SHP77 treated with DMSO at 0.1 percent for 48 hours (cell line): Measurements from ENCODE around the gene JAZF1.

Experiments used
- DNase-seq: peaks from one replicate; lab custom pipeline; 2025; lab: John Stamatoyannopoulos, UW

Gene JAZF1

GRCh38 chr7:27967639-27968038 lies 213.0 kb downstream of the JAZF1 start:
- DNase-seq = no peak

GRCh38 chr7:27966219-27966780 lies 214.3 kb downstream of the JAZF1 start:
- no peak for DNase-seq

- DNase-seq = no peak
Observed at GRCh38 chr7:27965650-27966049, 214.9 kb downstream of the JAZF1 start.

- no peak for DNase-seq
Observed at GRCh38 chr7:27964820-27965219, 215.8 kb downstream of the JAZF1 start.

- no peak for DNase-seq
Observed at GRCh38 chr7:27963056-27963455, 217.5 kb downstream of the JAZF1 start.

- no peak for DNase-seq
Observed at GRCh38 chr7:27962273-27962672, 218.3 kb downstream of the JAZF1 start.

- DNase-seq = no peak
Observed at GRCh38 chr7:27961255-27961654, 219.3 kb downstream of the JAZF1 start.

- no peak for DNase-seq
Observed at GRCh38 chr7:27960415-27960814, 220.2 kb downstream of the JAZF1 start.

- no peak for DNase-seq
Observed at GRCh38 chr7:27958933-27959548, 221.6 kb downstream of the JAZF1 start.

GRCh38 chr7:27955596-27955995 lies 225.0 kb downstream of the JAZF1 start:
- no peak for DNase-seq

- DNase-seq = no peak
Observed at GRCh38 chr7:27955011-27955410, 225.6 kb downstream of the JAZF1 start.

- no peak for DNase-seq
Observed at GRCh38 chr7:27953777-27954176, 226.8 kb downstream of the JAZF1 start.

- DNase-seq = no peak
Observed at GRCh38 chr7:27953361-27953760, 227.2 kb downstream of the JAZF1 start.

GRCh38 chr7:27952456-27953285 lies 227.9 kb downstream of the JAZF1 start:
- DNase-seq = no peak

GRCh38 chr7:27950123-27950522 lies 230.5 kb downstream of the JAZF1 start:
- DNase-seq = no peak

- no peak for DNase-seq
Observed at GRCh38 chr7:27948861-27949260, 231.7 kb downstream of the JAZF1 start.

- no peak for DNase-seq
Observed at GRCh38 chr7:27947586-27948278, 232.9 kb downstream of the JAZF1 start.

- DNase-seq = no peak
Observed at GRCh38 chr7:27946351-27946750, 234.2 kb downstream of the JAZF1 start.

- no peak for DNase-seq
Observed at GRCh38 chr7:27945058-27945795, 235.4 kb downstream of the JAZF1 start.

GRCh38 chr7:27944643-27945042 lies 236.0 kb downstream of the JAZF1 start:
- DNase-seq = no peak

- no peak for DNase-seq
Observed at GRCh38 chr7:27943241-27943640, 237.4 kb downstream of the JAZF1 start.

GRCh38 chr7:27942711-27943110 lies 237.9 kb downstream of the JAZF1 start:
- DNase-seq = no peak
